Ovary (tissue), 3 donors: ENCODE measurements around the gene ATP10B.

Source experiments
- CTCF ChIP-seq, 3 donors: fragments of 450-650 bp in 2 of 3; fragments of 200-600 bp in 1 of 3; IDR thresholded peaks; one replicate each; pipeline versions ENCODE4 v1.5.1 to v1.8.0; 2016 to 2022; ENCODE audit warnings: antibody characterized with exemption in 3 of 3, mild to moderate bottlenecking in 1 of 3
- EP300 ChIP-seq: sonication (generic); formaldehyde crosslinking; IDR thresholded peaks from one replicate; pipeline ENCODE4 v1.6.1; 2017; ENCODE audit warnings: antibody characterized with exemption
- POLR2A ChIP-seq: fragments of 450-650 bp; IDR thresholded peaks from one replicate; pipeline ENCODE4 v1.6.1; 2017; ENCODE audit warnings: antibody characterized with exemption, mild to moderate bottlenecking, moderate library complexity
- donor health status: DM: no; HTN: no; CAD: no.

GRCh38 chr5:160537940-160538339 is 314.1 kb downstream of the ATP10B start:
- TF ChIP-seq EP300 (no peak), CTCF (IDR thresholded peaks at IDR 0.05) (no peak), POLR2A (no peak)
